B cell (primary cell): Measurements from ENCODE around the gene RPL7L1.
"Not testable (repeated sequence)": the region's sequence is repeated elsewhere in the genome, so short reads cannot be mapped to it uniquely, and the experiment has no call there.

ENCODE experiments used
- CTCF ChIP-seq: fragments of 200-600 bp; IDR thresholded peaks from one replicate; pipeline ENCODE4 v1.8.0; 2022; ENCODE audit warnings: antibody characterized with exemption, mild to moderate bottlenecking
- EZH2 ChIP-seq: IDR thresholded peaks from 2 replicates; pipeline ENCODE4 v1.6.1; 2012; ENCODE audit warnings: borderline replicate concordance, low read depth, mild to moderate bottlenecking, moderate library complexity, low read length; ENCODE audit not compliant: insufficient read depth, poor library complexity, severe bottlenecking

GRCh38 chr6:42880240-42880817 lies 913 bp downstream of the RPL7L1 start:
- TF ChIP-seq CTCF, EZH2: not testable (repeated sequence)
